ENCODE data around the gene PATJ. TPM values are rescaled to one million over a fixed set of nuclear protein-coding genes. Genes with fewer than 3 reads are reported as not detected.

PATJ gene
- total and polyA plus RNA-seq, 2 experiments from 2014 or later: 35.3 to 68.4 TPM

GRCh38 chr1:62196086-62196690 is 453.9 kb downstream of the PATJ start:
- Mint-ChIP-seq H3K9me3 (peaks cover 11% of the 10 kb centered on the region; the same call in 2 of the 3 replicates), H3K36me3 (ENCODE audit: low read depth) (peaks cover 69% of the 10 kb centered on the region), H3K4me1 (peaks cover 47% of the 10 kb centered on the region), H3K27ac (peak overlapping the region; percentile 98), H3K4me3 (peak overlapping the region; percentile 96), H3K27me3 (ENCODE audit: insufficient read depth, low read depth, poor library complexity) (peaks cover 58% of the 10 kb centered on the region)
- peak; percentile 47 for TF ChIP-seq POLR2AphosphoS5 (IDR thresholded peaks at IDR 0.05; ENCODE audit: low read depth)
- TF ChIP-seq JUNB (IDR thresholded peaks at IDR 0.05; ENCODE audit: unreplicated experiment): no peak
- H3K4me1 ChIP-seq (ENCODE audit: insufficient read depth): peaks cover 54% of the 10 kb centered on the region
- peaks cover 28% of the 10 kb centered on the region for H3K36me3 ChIP-seq (ENCODE audit: insufficient read depth)
- peaks cover 28% of the 10 kb centered on the region for H3F3A ChIP-seq (replicated peaks; ENCODE audit: low read depth)
- H3K27ac ChIP-seq (ENCODE audit: low read depth): peak overlapping the region; percentile 95
- H3K27me3 ChIP-seq (ENCODE audit: insufficient read depth): no peaks in the 10 kb centered on the region
- peaks cover 80% of the 10 kb centered on the region for H3K79me2 ChIP-seq (replicated peaks; ENCODE audit: insufficient read depth)
- no peak overlapping the region for H2AFZ ChIP-seq
- peak overlapping the region; percentile 86 for H3K4me2 ChIP-seq
- DNase-seq (ENCODE audit: low spot score) (peak; percentile 67), ATAC-seq (peak; percentile 28)
- no peaks in the 10 kb centered on the region for H3K9me2 ChIP-seq (ENCODE audit: insufficient read depth)
- peak overlapping the region; percentile 78 for H3K4me3 ChIP-seq
- peaks cover 23% of the 10 kb centered on the region for H4K20me1 ChIP-seq (replicated peaks; ENCODE audit: insufficient read depth)

DNA sequence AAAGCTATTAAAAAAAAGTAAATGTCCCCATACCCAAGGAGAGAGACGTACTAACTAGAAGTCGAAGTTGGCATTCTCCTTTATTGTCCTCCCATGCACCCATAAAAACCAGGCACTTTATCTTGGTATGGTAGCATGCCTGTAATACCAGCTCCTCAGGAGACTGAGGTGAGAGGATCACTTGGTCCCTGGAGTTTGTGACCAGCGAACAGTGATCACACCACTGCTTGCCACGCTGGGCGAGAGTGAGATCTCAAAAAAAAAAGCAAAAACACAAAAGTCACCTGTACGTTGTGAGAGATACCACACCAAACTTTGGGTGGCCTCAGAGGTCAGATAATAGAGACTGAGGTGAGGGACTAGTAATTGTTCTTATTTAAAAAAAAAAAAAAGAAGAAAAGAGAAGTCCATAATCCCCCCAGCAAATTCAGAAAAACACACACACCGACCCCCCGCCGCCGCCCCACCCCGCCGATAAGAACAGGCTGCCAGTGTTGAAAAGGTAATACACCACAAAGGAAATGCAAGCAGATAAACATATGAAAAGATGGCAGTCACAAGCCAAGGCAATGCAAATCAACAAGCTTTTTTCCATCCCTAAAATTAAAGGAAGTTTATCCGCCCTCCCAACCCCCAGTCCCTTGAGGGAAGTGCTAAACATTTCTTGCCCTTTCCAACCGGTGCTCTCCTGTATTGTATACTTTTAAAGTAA is 455.9 kb downstream of the PATJ start:
- Histone ChIP-seq H3K79me2 (replicated peaks; ENCODE audit: insufficient read depth) (peaks cover 96% of the 10 kb centered on the region), H3K4me3 (peak overlapping the region; percentile 78), H3K4me1 (ENCODE audit: insufficient read depth) (peaks cover 53% of the 10 kb centered on the region), H3K9me2 (ENCODE audit: insufficient read depth) (no peaks in the 10 kb centered on the region), H3K4me2 (peak overlapping the region; percentile 90), H3K36me3 (ENCODE audit: insufficient read depth) (peaks cover 47% of the 10 kb centered on the region), H4K20me1 (replicated peaks; ENCODE audit: insufficient read depth) (peaks cover 44% of the 10 kb centered on the region), H3K27ac (ENCODE audit: low read depth) (peak overlapping the region; percentile 95), H3K27me3 (ENCODE audit: insufficient read depth) (no peaks in the 10 kb centered on the region), H2AFZ (no peak overlapping the region), H3F3A (replicated peaks; ENCODE audit: low read depth) (peaks cover 34% of the 10 kb centered on the region)
- ATAC-seq (peak; percentile 39), DNase-seq (ENCODE audit: low spot score) (peak; percentile 85)
- TF ChIP-seq POLR2AphosphoS5 (IDR thresholded peaks at IDR 0.05; ENCODE audit: low read depth) (peak; percentile 78), NANOG (IDR thresholded peaks at IDR 0.05; ENCODE audit: borderline replicate concordance) (peak; percentile 78; the same call in 1 of the 2 replicates), ETS1 (IDR thresholded peaks at IDR 0.05) (peak; percentile 85), CREB1 (CRISPR knock-in tag; IDR thresholded peaks at IDR 0.05; ENCODE audit: low read depth) (peak; percentile 28)
- TF ChIP-seq, protein P1, sequence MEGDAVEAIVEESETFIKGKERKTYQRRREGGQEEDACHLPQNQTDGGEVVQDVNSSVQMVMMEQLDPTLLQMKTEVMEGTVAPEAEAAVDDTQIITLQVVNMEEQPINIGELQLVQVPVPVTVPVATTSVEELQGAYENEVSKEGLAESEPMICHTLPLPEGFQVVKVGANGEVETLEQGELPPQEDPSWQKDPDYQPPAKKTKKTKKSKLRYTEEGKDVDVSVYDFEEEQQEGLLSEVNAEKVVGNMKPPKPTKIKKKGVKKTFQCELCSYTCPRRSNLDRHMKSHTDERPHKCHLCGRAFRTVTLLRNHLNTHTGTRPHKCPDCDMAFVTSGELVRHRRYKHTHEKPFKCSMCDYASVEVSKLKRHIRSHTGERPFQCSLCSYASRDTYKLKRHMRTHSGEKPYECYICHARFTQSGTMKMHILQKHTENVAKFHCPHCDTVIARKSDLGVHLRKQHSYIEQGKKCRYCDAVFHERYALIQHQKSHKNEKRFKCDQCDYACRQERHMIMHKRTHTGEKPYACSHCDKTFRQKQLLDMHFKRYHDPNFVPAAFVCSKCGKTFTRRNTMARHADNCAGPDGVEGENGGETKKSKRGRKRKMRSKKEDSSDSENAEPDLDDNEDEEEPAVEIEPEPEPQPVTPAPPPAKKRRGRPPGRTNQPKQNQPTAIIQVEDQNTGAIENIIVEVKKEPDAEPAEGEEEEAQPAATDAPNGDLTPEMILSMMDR (conservative IDR thresholded peaks at IDR 0.05; ENCODE audit: low read depth in 2 of 2): no peak
- Mint-ChIP-seq H3K27ac (peak overlapping the region; percentile 99), H3K27me3 (ENCODE audit: insufficient read depth, low read depth, poor library complexity) (peaks cover 60% of the 10 kb centered on the region), H3K36me3 (ENCODE audit: low read depth) (peaks cover 90% of the 10 kb centered on the region), H3K4me3 (peak overlapping the region; percentile 86), H3K9me3 (peaks cover 11% of the 10 kb centered on the region; the same call in 2 of the 3 replicates), H3K4me1 (peaks cover 48% of the 10 kb centered on the region)
